ENCODE measurements around the gene WDR46. TPM values are rescaled to one million over a fixed set of nuclear protein-coding genes. Genes with fewer than 3 reads are reported as not detected.

WDR46 gene
- total RNA-seq, 1 experiment from 2014 or later: 57.0 TPM

- intact Hi-C loops (cut with micrococcal nuclease): no loop called here
- DNase-seq (ENCODE audit: unreplicated experiment): peak; percentile 87
Measured at GRCh38 chr6:33312361-33313104, 23.5 kb upstream of the WDR46 start.

GRCh38 chr6:33306356-33306755, 17.3 kb upstream of the WDR46 start:
- intact Hi-C loops (cut with micrococcal nuclease): no loop called here
- H3K27ac Mint-ChIP-seq (ENCODE audit: low read depth, unreplicated experiment): no peak overlapping the region
- no peaks in the 10 kb centered on the region for H3K27me3 Mint-ChIP-seq (ENCODE audit: insufficient read depth, unreplicated experiment)
- no peak overlapping the region for H3K4me3 Mint-ChIP-seq (ENCODE audit: unreplicated experiment)
- POLR2A ChIA-PET: interaction anchor here (0.7 to 3.6 kb wide), 2 partner anchors 16 to 463 kb away, joined by 3 to 16 read pairs; partner anchors contain the start of genes PFDN6 and WDR46
- TF ChIP-seq CTCF (IDR thresholded peaks at IDR 0.05; ENCODE audit: unreplicated experiment): no peak
- H3K36me3 Mint-ChIP-seq (ENCODE audit: insufficient read depth, unreplicated experiment): peaks cover 88% of the 10 kb centered on the region
- H3K9me3 Mint-ChIP-seq (ENCODE audit: unreplicated experiment): no peaks in the 10 kb centered on the region
- DNase-seq (ENCODE audit: unreplicated experiment): no peak
- CTCF ChIA-PET: interaction anchor here (0.6 kb wide), 1 partner anchor 11 kb away, joined by 3 read pairs; no protein-coding TSS in a partner anchor
- BruUV-seq (replicated peaks): no TSS peak
- peaks cover 16% of the 10 kb centered on the region for H3K4me1 Mint-ChIP-seq (ENCODE audit: insufficient read depth, unreplicated experiment)

More at GRCh38 chr6:33312361-33313104, 23.5 kb upstream of the WDR46 start:
- Mint-ChIP-seq H3K27me3 (ENCODE audit: insufficient read depth, unreplicated experiment) (no peaks in the 10 kb centered on the region), H3K27ac (ENCODE audit: low read depth, unreplicated experiment) (peak overlapping the region; percentile 99), H3K36me3 (ENCODE audit: insufficient read depth, unreplicated experiment) (peaks cover 81% of the 10 kb centered on the region), H3K4me1 (ENCODE audit: insufficient read depth, unreplicated experiment) (peaks cover 31% of the 10 kb centered on the region), H3K4me3 (ENCODE audit: unreplicated experiment) (peak overlapping the region; percentile 96), H3K9me3 (ENCODE audit: unreplicated experiment) (no peaks in the 10 kb centered on the region)
- POLR2A ChIA-PET: interaction anchor here (0.6 to 4.3 kb wide), 24 partner anchors 8 to 1654 kb away, joined by 3 to 84 read pairs (median 4); partner anchors contain the start of genes B3GALT4, PFDN6, RGL2 and RPS18
- CTCF ChIA-PET: interaction anchor here (0.6 to 3.1 kb wide), 8 partner anchors 12 to 1539 kb away, joined by 3 to 18 read pairs (median 4); partner anchors contain the start of gene RGL2
- BruUV-seq (replicated peaks): no TSS peak
- TF ChIP-seq CTCF (IDR thresholded peaks at IDR 0.05; ENCODE audit: unreplicated experiment): no peak

GRCh38 chr6:33305052-33305451, 16.0 kb upstream of the WDR46 start:
- DNase-seq (ENCODE audit: unreplicated experiment): no peak
- peaks cover 90% of the 10 kb centered on the region for H3K36me3 Mint-ChIP-seq (ENCODE audit: insufficient read depth, unreplicated experiment)
- intact Hi-C loops (cut with micrococcal nuclease): no loop called here
- TF ChIP-seq CTCF (IDR thresholded peaks at IDR 0.05; ENCODE audit: unreplicated experiment): no peak
- BruUV-seq (replicated peaks): no TSS peak
- peaks cover 18% of the 10 kb centered on the region for H3K4me1 Mint-ChIP-seq (ENCODE audit: insufficient read depth, unreplicated experiment)
- H3K9me3 Mint-ChIP-seq (ENCODE audit: unreplicated experiment): no peaks in the 10 kb centered on the region
- ChIA-PET POLR2A (interaction anchor here (3.6 kb wide), 1 partner anchor 15 kb away, joined by 16 read pairs; the partner anchor contains the start of genes PFDN6 and WDR46), CTCF (no interaction called here)
- no peaks in the 10 kb centered on the region for H3K27me3 Mint-ChIP-seq (ENCODE audit: insufficient read depth, unreplicated experiment)
- H3K4me3 Mint-ChIP-seq (ENCODE audit: unreplicated experiment): no peak overlapping the region
- peak overlapping the region; percentile 46 for H3K27ac Mint-ChIP-seq (ENCODE audit: low read depth, unreplicated experiment)

GRCh38 chr6:33304216-33304615, 15.2 kb upstream of the WDR46 start:
- Mint-ChIP-seq H3K27ac (ENCODE audit: low read depth, unreplicated experiment) (no peak overlapping the region), H3K4me3 (ENCODE audit: unreplicated experiment) (no peak overlapping the region), H3K27me3 (ENCODE audit: insufficient read depth, unreplicated experiment) (no peaks in the 10 kb centered on the region), H3K9me3 (ENCODE audit: unreplicated experiment) (no peaks in the 10 kb centered on the region), H3K4me1 (ENCODE audit: insufficient read depth, unreplicated experiment) (peaks cover 23% of the 10 kb centered on the region), H3K36me3 (ENCODE audit: insufficient read depth, unreplicated experiment) (peaks cover 90% of the 10 kb centered on the region)
- no peak for DNase-seq (ENCODE audit: unreplicated experiment)
- no TSS peak for BruUV-seq (replicated peaks)
- no peak for TF ChIP-seq CTCF (IDR thresholded peaks at IDR 0.05; ENCODE audit: unreplicated experiment)
- ChIA-PET CTCF (no interaction called here), POLR2A (no interaction called here)
- intact Hi-C loops (cut with micrococcal nuclease): no loop called here
